ENCODE measurements around the gene GPR153.

DNA sequence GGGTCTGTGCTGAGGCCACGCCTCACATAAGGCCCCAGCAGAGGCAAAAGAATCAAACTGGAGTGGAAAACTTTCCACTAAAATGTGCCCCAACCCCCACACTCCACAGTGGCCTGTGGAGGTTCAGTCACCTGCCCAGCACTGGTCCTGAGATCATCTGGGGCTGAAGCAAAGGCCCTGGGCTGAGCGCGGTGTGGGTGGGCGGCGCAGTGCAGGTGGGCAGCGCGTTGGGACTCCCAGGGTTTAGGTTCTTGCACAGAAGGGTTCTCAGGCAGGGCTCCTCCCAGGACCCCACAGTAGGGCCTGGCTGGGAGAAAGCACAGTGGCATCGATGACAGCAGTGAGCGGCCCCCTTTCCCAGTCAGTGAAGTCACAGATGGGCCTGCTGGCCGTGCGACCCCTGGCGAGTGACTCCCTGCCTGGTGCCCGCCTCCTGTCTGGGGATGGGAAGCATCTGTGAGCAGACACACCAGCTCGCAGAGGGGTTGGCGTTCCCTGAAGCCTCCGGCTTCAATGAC, 13.8 kb upstream of the GPR153 start:
- TF ChIP-seq EZH2 (IDR thresholded peaks at IDR 0.05) (no peak), POLR2AphosphoS5 (IDR thresholded peaks at IDR 0.05; ENCODE audit: borderline replicate concordance, low read depth, low read length) (no peak)
